ENCODE measurements around the gene SLC17A5. TPM values are rescaled to one million over a fixed set of nuclear protein-coding genes. Genes with fewer than 3 reads are reported as not detected.

The SLC17A5 gene
- total and polyA plus RNA-seq, 9 of the 15 experiments (the other 6 are each of a cell fraction or from before 2014, with no cell fraction given) = 1.3 to 7.2 (median 3.4) TPM

- Histone ChIP-seq H3K27ac (ENCODE audit: extremely low read depth, low read depth, low read length) (no peak overlapping the region), H3K4me2 (ENCODE audit: insufficient read depth, low read length) (no peak overlapping the region)
Observed at GRCh38 chr6:73560182-73560732, 93.5 kb downstream of the SLC17A5 start.

More at GRCh38 chr6:73560182-73560732, 93.5 kb downstream of the SLC17A5 start:
- H2AFZ ChIP-seq (ENCODE audit: low read depth, low read length) = no peak overlapping the region; the same call in none of the 2 replicates
- H3K79me2 ChIP-seq (ENCODE audit: control insufficient read depth, insufficient read depth, low read length) = no peaks in the 10 kb centered on the region
- no peaks in the 10 kb centered on the region for H3K9me1 ChIP-seq (ENCODE audit: control insufficient read depth, insufficient read depth, low read length)
- ChIA-PET CTCF (ENCODE audit: low intra/inter-chr PET ratio) (no interaction called here), POLR2A (interaction anchor here (0.9 to 1.0 kb wide), 2 partner anchors 39 to 40 kb away, joined by 3 read pairs; no protein-coding TSS in a partner anchor)
- no peak overlapping the region for H3K4me3 ChIP-seq
- in situ Hi-C loops (cut with MboI) = no loop called here
- intact Hi-C loops (cut with micrococcal nuclease) = no loop called here
- H3K27me3 ChIP-seq (ENCODE audit: control insufficient read depth in 2 of 2, insufficient read depth in 2 of 2, low read length in 2 of 2) = no peaks in the 10 kb centered on the region
- 53% methylated on average over 5 of the region's 8 CpGs for WGBS (ENCODE audit: insufficient coverage, low coverage, missing lambda C conversion rate)
- no peak for FAIRE-seq
- ATAC-seq = no peak
- H3K36me3 ChIP-seq (ENCODE audit: control insufficient read depth, insufficient read depth, low read length) = no peaks in the 10 kb centered on the region
- H3K4me1 ChIP-seq (replicated peaks in 1 of 2; ENCODE audit: control insufficient read depth in 2 of 2, insufficient read depth in 2 of 2, low read length in 2 of 2) = peaks cover 0 to 11% of the 10 kb centered on the region in 2 experiments; a peak in 4 of 5 replicates
- H3K9me3 ChIP-seq (replicated peaks; ENCODE audit: control insufficient read depth, insufficient read depth, low read depth, low read length) = no peaks in the 10 kb centered on the region
- TF ChIP-seq GTF2E2 (tag; IDR thresholded peaks at IDR 0.05) (no peak), ZNF586 (CRISPR knock-in tag; conservative IDR thresholded peaks at IDR 0.05) (no peak), POLR3A (IDR thresholded peaks at IDR 0.05; ENCODE audit: borderline replicate concordance, extremely low read depth, insufficient read depth, insufficient read length) (no peak), SRF (CRISPR knock-in tag; IDR thresholded peaks at IDR 0.05) (no peak), ZNF217 (CRISPR knock-in tag; IDR thresholded peaks at IDR 0.05) (no peak), EZH2 (IDR thresholded peaks at IDR 0.05; ENCODE audit: borderline replicate concordance, low read depth, low read length) (no peak), ZBTB8A (IDR thresholded peaks at IDR 0.05; ENCODE audit: partially characterized antibody) (no peak), ZNF766 (CRISPR knock-in tag; conservative IDR thresholded peaks at IDR 0.05) (no peak), NKRF (IDR thresholded peaks at IDR 0.05; ENCODE audit: borderline replicate concordance) (no peak), E2F8 (IDR thresholded peaks at IDR 0.05; ENCODE audit: low read depth, partially characterized antibody) (no peak), ZFX (CRISPR knock-in tag; IDR thresholded peaks at IDR 0.05) (no peak), HNRNPK (IDR thresholded peaks at IDR 0.05; ENCODE audit: low read depth, low read length, poor library complexity, severe bottlenecking) (no peak), ARNT (IDR thresholded peaks at IDR 0.05) (no peak), MCM3 (IDR thresholded peaks at IDR 0.05) (no peak), PPARD (CRISPR knock-in tag; IDR thresholded peaks at IDR 0.05) (no peak)
- H4K20me1 ChIP-seq (replicated peaks; ENCODE audit: control insufficient read depth, insufficient read depth, low read length) = no peaks in the 10 kb centered on the region
- no peak overlapping the region for H3K9ac ChIP-seq (ENCODE audit: insufficient read depth in 1 of 2, low read depth in 2 of 2, low read length in 2 of 2)
- BruUV-seq (replicated peaks) = no TSS peak
- DNase-seq (ENCODE audit: extremely low read depth in 1 of 4, low spot score in 3 of 4) = no peak

Measured in K562 (cell line).